ENCODE data around the gene HINFP. TPM values are rescaled to one million over a fixed set of nuclear protein-coding genes. Genes with fewer than 3 reads are reported as not detected.

Gene HINFP, protein sequence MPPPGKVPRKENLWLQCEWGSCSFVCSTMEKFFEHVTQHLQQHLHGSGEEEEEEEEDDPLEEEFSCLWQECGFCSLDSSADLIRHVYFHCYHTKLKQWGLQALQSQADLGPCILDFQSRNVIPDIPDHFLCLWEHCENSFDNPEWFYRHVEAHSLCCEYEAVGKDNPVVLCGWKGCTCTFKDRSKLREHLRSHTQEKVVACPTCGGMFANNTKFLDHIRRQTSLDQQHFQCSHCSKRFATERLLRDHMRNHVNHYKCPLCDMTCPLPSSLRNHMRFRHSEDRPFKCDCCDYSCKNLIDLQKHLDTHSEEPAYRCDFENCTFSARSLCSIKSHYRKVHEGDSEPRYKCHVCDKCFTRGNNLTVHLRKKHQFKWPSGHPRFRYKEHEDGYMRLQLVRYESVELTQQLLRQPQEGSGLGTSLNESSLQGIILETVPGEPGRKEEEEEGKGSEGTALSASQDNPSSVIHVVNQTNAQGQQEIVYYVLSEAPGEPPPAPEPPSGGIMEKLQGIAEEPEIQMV
- total RNA-seq (2014; rRNA removed; shearing (Covaris generic)), result 17.9 and 18.2 TPM in 2 replicates
- polyA plus RNA-seq (2015; cell fraction: cytosol; rRNA removed), result 9.3 and 10.1 TPM in 2 replicates
- polyA plus RNA-seq (2015; cell fraction: nucleus; rRNA removed), result 44.6 and 47.3 TPM in 2 replicates

DNA sequence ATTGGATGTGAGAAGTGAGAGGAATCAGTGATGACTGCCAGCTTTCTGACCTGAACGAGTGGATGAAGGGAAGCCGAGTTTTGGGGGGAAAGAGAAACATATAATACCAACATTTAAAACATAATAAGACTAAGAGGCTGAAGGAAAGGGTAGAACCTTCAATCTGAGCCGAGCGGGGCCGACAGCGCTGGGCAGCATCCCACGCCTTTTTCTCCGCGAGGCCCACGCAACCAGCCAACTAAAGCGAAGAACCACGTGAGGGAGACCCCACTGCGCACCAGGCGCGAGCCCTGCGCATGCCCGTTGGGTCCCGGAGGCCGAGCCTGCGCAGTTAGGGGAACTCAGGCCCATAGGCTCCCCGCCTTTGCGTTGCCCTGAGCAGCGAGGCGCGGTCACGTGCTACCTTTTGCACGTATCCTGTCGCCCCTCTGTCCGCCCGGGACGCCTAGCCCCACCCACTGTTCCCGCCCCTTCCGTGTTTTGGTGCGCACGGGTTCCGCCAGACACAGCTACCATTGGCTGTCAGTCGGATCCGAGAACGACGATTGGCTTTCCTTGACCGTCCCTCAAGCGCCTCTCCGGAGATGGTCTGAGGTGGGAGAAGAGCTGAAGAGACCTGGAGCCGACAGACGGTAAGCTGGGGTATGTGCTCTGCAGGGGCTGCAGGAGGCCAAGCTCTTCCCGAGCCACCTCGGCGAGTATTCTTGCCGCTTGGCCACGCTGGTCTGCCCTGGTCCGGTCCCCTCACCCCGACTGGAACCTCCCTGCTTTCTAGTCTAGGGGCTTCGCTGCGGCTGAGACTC lies at the start of gene HINFP:
Gene HINFP (plus strand): TSS at position 573 of the 803 bp plus-strand sequence. CDS start 5,365 bp downstream, outside the sequence.
- peak; percentile 99 for DNase-seq (ENCODE audit: low read depth)

DNA sequence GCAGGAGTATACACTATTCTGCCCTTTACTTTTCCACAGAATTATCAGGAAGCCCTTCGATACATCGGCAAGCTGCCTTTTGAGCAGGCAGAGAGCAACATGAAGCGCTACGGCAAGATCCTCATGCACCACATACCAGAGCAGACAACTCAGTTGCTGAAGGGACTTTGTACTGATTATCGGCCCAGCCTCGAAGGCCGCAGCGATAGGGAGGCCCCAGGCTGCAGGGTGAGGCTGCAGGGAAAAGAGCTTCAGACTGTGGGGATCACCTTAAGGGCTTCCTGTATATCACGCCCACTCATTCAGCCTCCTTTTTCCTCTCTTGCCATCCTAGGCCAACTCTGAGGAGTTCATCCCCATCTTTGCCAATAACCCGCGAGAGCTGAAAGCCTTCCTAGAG lies 43.5 kb upstream of the HINFP start:
- DNase-seq (ENCODE audit: low read depth), result no peak

DNA sequence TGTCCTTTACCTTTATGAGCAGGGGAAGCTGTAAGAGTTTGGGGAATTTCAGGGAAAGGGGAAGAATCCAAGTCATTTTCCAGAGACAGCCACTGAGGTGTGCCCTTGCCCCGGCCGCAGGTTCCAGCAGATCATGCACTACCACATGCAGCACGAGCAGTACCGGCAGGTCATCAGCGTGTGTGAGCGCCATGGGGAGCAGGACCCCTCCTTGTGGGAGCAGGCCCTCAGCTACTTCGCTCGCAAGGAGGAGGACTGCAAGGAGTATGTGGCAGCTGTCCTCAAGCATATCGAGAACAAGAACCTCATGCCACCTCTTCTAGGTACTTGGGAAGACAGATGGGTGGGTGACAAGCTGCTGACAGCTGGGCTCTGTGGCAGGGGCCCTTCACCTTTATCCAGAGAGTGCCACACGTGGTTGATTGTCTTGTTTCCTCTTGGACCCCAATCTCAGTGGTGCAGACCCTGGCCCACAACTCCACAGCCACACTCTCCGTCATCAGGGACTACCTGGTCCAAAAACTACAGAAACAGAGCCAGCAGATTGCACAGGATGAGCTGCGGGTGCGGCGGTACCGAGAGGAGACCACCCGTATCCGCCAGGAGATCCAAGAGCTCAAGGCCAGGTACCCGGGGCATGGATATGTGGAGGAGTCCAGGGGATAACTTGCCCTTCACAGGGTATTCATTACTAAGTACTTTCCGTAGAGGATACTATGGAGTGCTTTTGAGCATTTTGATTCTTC lies 42.5 kb upstream of the HINFP start:
- no peak for DNase-seq (ENCODE audit: low read depth)

DNA sequence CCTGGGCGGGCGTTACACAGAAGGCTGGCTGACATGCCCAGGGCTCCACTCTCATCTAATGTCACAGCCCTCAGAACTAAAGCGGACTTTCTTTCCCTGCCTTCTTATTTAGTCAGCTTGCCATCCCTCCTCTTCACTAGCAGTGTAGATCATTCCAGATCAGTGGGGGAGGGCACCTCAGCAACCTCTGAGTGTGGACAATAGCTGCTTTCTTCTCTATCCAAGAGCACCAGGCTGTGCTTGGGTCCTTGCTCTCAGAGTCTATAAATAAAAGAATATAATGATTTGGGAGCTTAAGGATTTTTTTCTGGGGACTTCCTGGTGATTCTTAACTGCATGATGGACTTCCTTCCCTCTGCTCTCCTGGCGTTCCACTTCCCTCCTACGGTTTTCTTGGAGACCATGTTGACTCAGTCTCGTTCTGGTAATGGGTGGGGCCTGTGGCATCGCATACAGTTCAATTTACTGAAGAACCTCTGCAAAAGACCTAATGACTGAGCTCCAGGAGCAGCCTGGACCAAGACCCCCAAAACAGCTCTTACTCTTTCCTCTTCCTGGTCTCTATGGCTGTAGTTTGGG lies 39.6 kb upstream of the HINFP start:
- DNase-seq (ENCODE audit: low read depth), result no peak

DNA sequence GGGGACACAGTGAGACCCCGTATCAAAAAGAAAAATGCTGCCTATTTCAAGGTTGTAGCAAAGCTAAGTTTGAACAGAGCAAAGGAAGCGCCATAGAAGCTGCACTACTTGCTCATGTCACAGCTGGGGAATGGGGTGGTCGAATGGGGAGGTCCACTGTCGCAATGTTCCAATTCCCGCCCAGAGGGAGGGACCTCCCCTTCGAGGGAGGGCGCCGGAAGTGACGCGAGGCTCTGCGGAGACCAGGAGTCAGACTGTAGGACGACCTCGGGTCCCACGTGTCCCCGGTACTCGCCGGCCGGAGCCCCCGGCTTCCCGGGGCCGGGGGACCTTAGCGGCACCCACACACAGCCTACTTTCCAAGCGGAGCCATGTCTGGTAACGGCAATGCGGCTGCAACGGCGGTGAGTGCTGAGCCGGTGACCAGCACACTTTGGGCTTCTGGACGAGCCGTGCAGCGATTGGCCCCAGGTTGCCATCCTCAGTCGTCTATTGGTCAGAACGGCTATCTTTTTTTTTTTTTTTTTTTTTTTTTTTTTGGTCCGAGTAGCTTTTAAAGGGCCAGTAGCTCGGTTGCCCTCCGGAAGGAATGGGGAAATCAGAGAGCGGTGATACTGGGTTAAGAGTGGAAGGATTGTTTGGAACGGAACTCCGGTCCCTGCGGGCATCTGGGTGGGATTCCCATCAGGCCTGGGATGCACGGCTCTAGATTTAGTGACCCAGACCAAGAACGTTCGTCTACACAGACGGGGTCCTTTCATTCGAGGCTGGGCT lies 36.5 kb upstream of the HINFP start, which contains the start of gene HMBS:
Gene HMBS (plus strand): TSS at position 219 of the 774 bp plus-strand sequence. CDS start 153 bp downstream, at position 372.
- peak; percentile 97 for DNase-seq (ENCODE audit: low read depth)

DNA sequence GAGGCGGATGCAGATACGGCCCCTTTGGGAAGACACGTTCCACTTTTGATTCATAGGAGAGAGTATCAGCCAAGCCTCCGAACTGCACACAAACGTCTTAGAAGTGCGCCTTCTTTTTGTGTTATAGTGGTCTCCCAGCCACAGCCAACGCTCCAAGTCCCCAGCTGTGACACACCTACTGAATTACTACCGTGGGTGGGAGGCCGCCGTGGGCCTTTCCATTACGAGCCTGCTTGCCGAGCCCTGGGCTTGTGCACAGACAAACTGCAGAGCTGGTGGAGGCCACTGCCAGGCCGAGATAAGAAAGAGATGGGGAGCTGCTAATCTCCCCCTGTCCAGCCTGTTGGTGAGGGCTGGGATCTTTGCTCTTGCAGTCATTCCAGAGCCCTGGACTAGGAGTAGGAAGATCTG lies 35.9 kb upstream of the HINFP start:
- no peak for DNase-seq (ENCODE audit: low read depth)

DNA sequence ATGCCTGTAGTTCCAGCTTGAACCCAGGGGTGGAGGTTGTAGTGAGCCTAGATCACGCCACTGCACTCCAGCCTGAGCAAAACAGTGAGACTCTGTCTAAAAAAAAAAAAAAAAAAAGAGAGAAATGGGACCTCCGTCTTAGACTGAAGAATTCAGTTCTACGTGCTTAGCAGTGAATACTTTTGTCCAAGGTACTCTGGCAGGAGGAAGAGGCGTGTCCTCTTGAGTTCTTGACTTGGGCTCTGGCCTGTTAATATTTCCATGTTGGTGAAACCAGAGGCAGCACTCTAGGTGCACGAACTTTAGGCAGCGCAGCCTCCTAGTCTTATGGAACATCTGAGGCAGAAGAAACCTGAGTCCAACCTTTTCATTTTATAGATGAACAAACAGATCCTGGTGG lies 34.3 kb upstream of the HINFP start:
- DNase-seq (ENCODE audit: low read depth), result no peak

DNA sequence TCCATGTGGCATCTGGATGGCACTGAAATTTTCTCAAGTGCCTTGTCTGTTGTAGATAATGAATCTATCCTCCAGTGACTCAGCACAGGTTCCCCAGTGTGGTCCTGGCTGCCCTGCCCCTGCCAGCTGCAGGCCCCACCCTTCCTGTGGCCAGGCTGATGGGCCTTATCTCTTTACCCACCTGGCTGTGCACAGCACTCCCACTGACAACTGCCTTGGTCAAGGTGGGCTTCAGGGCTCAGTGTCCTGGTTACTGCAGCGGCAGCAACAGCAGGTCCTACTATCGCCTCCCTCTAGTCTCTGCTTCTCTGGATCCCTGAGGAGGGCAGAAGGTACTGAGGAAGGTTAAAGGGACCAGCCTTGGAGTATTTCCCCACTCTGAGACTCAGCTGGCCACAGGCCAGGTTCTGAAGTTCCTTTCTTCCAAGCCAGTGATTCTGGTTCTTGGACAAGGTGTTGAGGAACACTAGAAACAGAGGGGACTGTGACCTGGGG lies 33.6 kb upstream of the HINFP start:
- peak; percentile 21 for DNase-seq (ENCODE audit: low read depth)

DNA sequence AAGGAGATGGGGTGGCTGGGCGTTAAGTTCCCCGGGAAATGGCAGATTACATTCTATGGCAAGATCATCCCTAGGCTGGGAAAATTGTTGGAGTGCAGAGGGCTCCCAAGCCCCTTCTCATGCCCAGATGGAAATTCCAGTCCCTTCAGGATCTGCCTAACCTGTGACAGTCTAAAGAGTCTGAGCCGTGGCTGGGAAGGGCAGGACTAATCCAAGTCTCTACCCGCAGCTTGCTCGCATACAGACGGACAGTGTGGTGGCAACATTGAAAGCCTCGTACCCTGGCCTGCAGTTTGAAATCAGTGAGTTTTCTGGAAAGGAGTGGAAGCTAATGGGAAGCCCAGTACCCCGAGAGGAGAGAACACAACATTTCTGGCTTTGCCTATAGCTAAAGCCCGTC lies 33.0 kb upstream of the HINFP start:
- no peak for DNase-seq (ENCODE audit: low read depth)

DNA sequence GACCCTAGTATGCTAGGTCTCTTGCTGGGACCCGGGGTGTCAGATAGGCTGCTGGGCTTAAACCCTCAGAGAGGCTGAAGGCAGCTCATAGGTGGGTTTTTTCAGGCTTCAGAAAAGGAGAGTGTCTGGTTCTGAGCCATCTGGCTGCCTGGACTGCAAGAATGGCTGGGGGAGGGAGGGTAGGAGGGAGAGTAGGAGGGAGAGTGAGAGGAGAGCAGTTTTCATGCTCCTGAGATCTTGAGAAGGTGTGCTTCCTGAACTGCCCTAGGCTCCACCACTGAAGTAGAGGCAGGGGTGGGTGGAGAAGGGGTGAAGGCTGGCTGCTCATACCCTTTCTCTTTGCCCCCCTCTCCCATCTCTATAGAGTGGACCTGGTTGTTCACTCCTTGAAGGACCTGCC lies 32.1 kb upstream of the HINFP start:
- no peak for DNase-seq (ENCODE audit: low read depth)

DNA sequence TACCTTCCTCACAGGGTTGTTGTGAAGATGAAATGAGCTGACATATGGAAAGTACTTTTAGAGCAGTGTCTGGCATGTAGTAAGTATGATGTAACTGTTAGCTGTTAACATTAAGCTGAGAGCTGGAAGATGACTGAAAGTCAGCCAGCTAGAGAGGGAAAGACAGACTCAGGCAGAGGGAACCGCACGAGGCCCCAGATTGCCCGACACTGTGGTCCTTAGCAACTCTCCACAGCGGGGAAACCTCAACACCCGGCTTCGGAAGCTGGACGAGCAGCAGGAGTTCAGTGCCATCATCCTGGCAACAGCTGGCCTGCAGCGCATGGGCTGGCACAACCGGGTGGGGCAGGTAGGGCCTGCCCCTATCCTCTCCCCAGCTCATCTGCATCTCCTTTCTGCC lies 30.2 kb upstream of the HINFP start:
- no peak for DNase-seq (ENCODE audit: low read depth)

DNA sequence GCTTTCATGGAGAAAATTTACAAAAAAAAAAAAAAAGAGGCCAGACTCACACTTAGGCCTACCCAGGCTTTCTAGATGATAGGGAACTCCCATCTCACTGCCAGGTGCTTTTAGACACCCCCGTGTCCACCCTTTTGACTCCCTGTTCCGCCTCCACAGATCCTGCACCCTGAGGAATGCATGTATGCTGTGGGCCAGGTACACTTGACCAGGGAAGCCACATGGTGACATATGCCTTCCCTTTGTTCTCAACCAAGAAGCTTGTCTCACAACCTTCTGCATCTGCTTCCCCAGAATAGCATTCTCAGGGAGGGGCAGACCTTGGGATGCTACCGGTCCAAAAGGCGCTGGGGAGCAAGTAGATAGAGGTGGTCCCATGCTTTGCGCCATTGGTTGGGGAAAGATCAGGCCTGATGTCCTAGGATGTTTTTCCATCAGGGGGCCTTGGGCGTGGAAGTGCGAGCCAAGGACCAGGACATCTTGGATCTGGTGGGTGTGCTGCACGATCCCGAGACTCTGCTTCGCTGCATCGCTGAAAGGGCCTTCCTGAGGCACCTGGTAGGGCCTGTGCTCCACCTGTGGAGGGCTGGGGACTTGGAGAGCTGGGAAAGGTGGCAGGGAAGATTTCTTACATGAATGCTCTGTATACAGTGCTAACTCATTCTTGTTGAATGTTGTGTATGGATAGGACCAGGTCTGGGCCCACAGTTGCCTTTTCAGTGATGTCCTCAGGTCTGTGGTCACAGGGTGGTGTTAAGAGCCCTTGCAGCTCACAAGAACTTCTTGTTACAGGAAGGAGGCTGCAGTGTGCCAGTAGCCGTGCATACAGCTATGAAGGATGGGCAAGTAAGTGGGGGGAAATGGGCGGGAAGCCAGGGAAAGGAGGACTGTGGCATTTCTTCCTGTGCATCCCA lies 29.2 kb upstream of the HINFP start:
- DNase-seq (ENCODE audit: low read depth), result peak; percentile 32

DNA sequence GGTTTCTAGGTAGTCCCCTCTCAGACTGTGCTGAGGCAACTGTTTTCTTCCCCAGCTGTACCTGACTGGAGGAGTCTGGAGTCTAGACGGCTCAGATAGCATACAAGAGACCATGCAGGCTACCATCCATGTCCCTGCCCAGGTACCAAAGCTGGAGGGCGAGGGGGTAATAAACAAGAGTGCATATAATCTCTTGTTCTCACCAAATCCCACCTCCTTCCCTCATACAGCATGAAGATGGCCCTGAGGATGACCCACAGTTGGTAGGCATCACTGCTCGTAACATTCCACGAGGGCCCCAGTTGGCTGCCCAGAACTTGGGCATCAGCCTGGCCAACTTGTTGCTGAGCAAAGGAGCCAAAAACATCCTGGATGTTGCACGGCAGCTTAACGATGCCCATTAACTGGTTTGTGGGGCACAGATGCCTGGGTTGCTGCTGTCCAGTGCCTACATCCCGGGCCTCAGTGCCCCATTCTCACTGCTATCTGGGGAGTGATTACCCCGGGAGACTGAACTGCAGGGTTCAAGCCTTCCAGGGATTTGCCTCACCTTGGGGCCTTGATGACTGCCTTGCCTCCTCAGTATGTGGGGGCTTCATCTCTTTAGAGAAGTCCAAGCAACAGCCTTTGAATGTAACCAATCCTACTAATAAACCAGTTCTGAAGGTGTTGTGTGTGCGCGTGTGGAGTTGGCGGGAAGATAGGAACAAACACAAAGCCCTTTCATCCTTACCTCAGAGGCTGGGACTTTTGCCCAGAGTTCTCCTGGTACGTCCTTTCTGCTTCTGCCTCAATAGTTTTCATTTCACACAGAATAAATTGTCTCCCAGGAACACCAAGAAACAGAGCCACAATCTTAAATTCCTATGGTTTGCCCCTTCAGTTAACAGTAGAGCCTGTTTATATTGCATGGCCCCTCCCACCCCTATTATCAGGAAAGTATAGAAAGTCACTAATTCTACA lies 28.2 kb upstream of the HINFP start:
- DNase-seq (ENCODE audit: low read depth), result no peak

DNA sequence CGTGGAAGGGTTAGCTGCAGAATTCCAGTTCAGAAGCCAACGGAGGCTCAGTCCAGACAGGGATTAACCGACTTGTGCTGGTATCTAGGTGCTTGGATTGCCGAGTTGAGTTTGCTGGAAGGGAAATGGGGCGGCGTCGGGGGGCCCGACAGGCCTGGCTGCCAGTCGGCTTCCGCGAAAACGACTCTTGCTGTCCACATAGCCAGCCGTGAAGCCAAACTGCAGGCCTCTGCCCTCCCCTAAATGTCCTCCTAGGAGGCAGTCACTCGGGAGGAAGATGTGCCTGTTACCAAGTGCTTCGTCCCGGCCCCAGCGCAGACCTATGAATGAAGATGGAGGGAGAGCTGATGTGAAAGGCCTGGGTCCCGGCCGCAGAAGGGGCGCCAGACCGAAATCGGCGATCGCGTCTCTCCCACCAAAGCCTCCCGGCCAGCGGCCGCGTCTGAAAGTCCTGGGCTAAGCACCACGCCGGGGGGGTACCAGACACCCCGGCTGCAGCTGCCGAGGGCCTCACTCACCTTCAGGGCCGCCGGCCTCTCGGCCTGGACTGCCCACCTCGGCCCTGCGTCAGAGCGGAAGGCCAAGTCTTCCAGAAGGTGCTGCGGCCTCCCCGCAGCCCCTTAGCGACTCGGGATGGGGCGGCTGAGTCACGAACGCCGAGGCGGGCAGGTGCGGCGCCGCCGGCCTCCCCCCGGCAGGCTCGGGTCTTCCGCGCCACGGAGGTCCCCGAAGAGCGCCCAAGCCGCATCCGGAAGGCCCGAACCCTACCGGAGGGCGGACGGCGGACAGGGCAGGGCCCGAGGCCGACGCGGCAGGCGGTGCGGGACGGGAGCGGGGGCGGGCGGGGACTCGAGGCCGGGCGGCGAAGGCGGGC lies 27.2 kb upstream of the HINFP start:
- DNase-seq (ENCODE audit: low read depth), result peak; percentile 29

DNA sequence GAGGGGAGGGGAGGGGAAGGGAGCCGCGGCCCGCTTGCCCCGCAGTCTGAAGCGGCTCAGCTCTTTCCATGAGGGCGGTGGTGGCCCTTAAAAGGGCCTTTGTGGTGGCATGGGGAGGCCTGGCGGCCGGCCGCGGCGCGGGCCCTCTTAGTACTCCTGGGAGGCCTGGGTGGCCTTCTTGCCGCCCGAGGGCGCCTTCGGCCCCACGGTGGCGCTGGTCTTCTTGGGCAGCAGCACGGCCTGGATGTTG lies 26.6 kb upstream of the HINFP start:
- no peak for DNase-seq (ENCODE audit: low read depth)

DNA sequence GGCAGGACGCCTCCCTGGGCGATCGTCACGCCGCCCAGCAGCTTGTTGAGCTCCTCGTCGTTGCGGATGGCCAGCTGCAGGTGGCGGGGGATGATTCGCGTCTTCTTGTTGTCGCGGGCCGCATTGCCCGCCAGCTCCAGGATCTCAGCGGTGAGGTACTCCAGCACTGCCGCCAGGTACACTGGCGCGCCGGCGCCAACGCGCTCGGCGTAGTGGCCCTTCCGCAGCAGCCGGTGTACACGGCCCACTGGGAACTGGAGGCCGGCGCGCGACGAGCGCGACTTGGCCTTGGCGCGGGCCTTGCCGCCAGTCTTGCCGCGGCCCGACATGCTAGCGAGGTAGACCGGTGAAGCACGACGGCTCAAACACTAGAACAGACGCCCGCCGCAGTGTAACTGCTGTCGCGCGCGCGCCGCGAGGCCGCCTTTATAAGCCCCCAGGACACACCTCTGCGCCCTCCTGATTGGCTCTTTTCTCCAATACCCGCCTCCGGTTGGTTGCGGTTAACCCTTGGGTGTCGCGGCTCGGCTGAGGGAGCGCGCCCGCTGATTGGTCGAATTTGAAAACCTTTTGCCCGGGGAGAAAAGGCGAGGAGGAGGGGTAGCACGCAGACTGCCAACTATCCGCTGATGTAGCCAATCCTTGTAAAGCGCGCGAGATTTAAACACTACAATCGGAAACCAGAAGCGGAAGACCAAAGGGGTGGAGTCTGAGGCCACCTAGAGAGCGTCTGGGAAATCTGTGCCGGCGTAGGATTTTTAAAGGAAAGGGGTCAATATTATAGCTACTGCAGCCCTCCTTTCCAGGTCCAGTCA lies 26.1 kb upstream of the HINFP start:
- DNase-seq (ENCODE audit: low read depth), result peak; percentile 100

Data from HT1080 (cell line).